GM12878 (cell line): ENCODE data around the gene DPM2. TPM values are rescaled to one million over a fixed set of nuclear protein-coding genes. Genes with fewer than 3 reads are reported as not detected.

Experiments used
- ATAC-seq: fragments of 200-7000 bp; cut with Tn5 transposase; 3 replicates; pipeline ENCODE4 v1.9.1; 2020; ENCODE audit warnings: mild to moderate bottlenecking, moderate library complexity
- BruUV-seq: library from RNA; stranded (reverse); fragments of 400-500 nt; replicated peaks from 2 replicates; lab custom pipeline; 2021; lab: Mats Ljungman, UMichigan
- CTCF ChIA-PET: fragments of 300-600 bp; sonication (Branson Sonifier 250); formaldehyde crosslinking; extraction: SDS; loops from one replicate; lab custom pipeline; 2021; ENCODE audit warnings: inconsistent platforms; lab: Yijun Ruan, JAX
- POLR2A ChIA-PET: fragments of 350-600 bp; formaldehyde crosslinking; extraction: SDS; loops from one replicate; lab custom pipeline; 2021; ENCODE audit warnings: inconsistent platforms; lab: Charles Lee
- RAD21 ChIA-PET: fragments of 300-600 bp; sonication (Branson Sonifier 250); formaldehyde crosslinking; loops from one replicate; lab custom pipeline; 2023; ENCODE audit warnings: antibody characterized with exemption; ENCODE audit not compliant: unreplicated experiment; lab: Charles Lee
- SMC1A ChIA-PET: fragments of 300-600 bp; sonication (Branson Sonifier 250); formaldehyde crosslinking; loops from one replicate; lab custom pipeline; 2023; ENCODE audit not compliant: unreplicated experiment, uncharacterized antibody; lab: Charles Lee
- DNase-seq: peaks from one replicate; pipeline ENCODE4 v3.0.0-alpha.2; 2011; ENCODE audit warnings: low read depth, low spot score
- FAIRE-seq: peaks from 3 replicates; lab custom pipeline; 2011; peaks lifted over from hg19 to GRCh38; lab: Jason Lieb, UNC
- H2AFZ ChIP-seq: 2 replicates; pipeline ENCODE4 v1.6.0; 2011; ENCODE audit warnings: low read depth, low read length, control low read depth; ENCODE audit not compliant: control insufficient read depth
- H3K27ac ChIP-seq: 2 replicates; pipeline ENCODE4 v1.5.1; 2011; ENCODE audit warnings: control low read depth; ENCODE audit not compliant: control insufficient read depth, insufficient read depth
- H3K27me3 ChIP-seq, 2 experiments: replicated peaks in 1 of 2; 2 replicates each; pipeline versions ENCODE4 v1.6.0 to v1.6.1; 2011; ENCODE audit warnings: low read length in 1 of 2; ENCODE audit not compliant: control insufficient read depth in 2 of 2, insufficient read depth in 2 of 2
- H3K36me3 ChIP-seq, 2 experiments: 2 replicates each; pipeline ENCODE4 v1.5.1; 2011; ENCODE audit warnings: low read length in 1 of 2; ENCODE audit not compliant: control insufficient read depth in 2 of 2, insufficient read depth in 2 of 2
- H3K4me1 ChIP-seq: 2 replicates; pipeline ENCODE4 v1.6.1; 2011; ENCODE audit warnings: mild to moderate bottlenecking, low read length, moderate library complexity, mixed read lengths; ENCODE audit not compliant: control insufficient read depth, insufficient read depth
- H3K4me2 ChIP-seq: 2 replicates; pipeline ENCODE4 v1.6.0; 2011; ENCODE audit warnings: control low read depth; ENCODE audit not compliant: control insufficient read depth, insufficient read depth
- H3K4me3 ChIP-seq: fragments of 200-600 bp; sonication (generic); 2 replicates; pipeline ENCODE4 v1.5.1; 2016
- H3K79me2 ChIP-seq: 2 replicates; pipeline ENCODE4 v1.6.0; 2011; ENCODE audit warnings: low read length; ENCODE audit not compliant: control insufficient read depth, insufficient read depth
- H3K9ac ChIP-seq: 2 replicates; pipeline ENCODE4 v1.8.0; 2011; ENCODE audit warnings: low read length, control low read depth, mixed read lengths; ENCODE audit not compliant: control insufficient read depth, insufficient read depth
- H3K9me3 ChIP-seq: replicated peaks from 3 replicates; pipeline ENCODE4 v1.5.1; 2011; ENCODE audit warnings: mild to moderate bottlenecking, low read length; ENCODE audit not compliant: control insufficient read depth, insufficient read depth
- H4K20me1 ChIP-seq: 2 replicates; pipeline ENCODE4 v1.6.0; 2011; ENCODE audit not compliant: control insufficient read depth, insufficient read depth
- CBFB ChIP-seq: IDR thresholded peaks from 2 replicates; pipeline ENCODE4 v1.6.1; 2016; ENCODE audit warnings: antibody characterized with exemption, low read depth
- CTCF ChIP-seq, 3 experiments: IDR thresholded peaks in 2 of 3; conservative IDR thresholded peaks in 1 of 3; 2 replicates each; pipeline ENCODE4 v1.5.1; 2011; ENCODE audit warnings: low read depth in 3 of 3, low read length in 3 of 3, mild to moderate bottlenecking in 3 of 3, control low read depth in 2 of 3, moderate library complexity in 2 of 3, inconsistent platforms in 1 of 3, mixed read lengths in 1 of 3; ENCODE audit not compliant: control insufficient read depth in 2 of 3, insufficient read depth in 1 of 3; ENCODE audit errors: extremely low read depth in 1 of 3
- FOXK2 ChIP-seq: fragments of 450-650 bp; IDR thresholded peaks from 2 replicates; pipeline ENCODE4 v1.6.1; 2017; ENCODE audit warnings: mild to moderate bottlenecking, moderate library complexity
- RAD21 ChIP-seq: IDR thresholded peaks from 2 replicates; pipeline ENCODE4 v1.6.1; 2011; ENCODE audit warnings: mild to moderate bottlenecking, low read depth, low read length, moderate library complexity; ENCODE audit not compliant: insufficient read depth
- WGBS: methylation state at CpG from one replicate; pipeline ENCODE4 v1.1.6; 2016; ENCODE audit warnings: low lambda C conversion rate; ENCODE audit not compliant: insufficient replicate concordance, insufficient coverage; ENCODE audit errors: missing lambda C conversion rate; 5-methylcytosine and 5-hydroxymethylcytosine counted together
- in situ Hi-C: fragments of 300-500 bp; cut with MboI; formaldehyde crosslinking; loops from 9 replicates; pipeline ENCODE4 v1.14.3; 2018; ENCODE audit warnings: mixed read lengths
- intact Hi-C: fragments of 100-400 bp; cut with micrococcal nuclease; formaldehyde crosslinking; loops from one replicate; pipeline ENCODE4 v1.14.2; 2022; ENCODE audit not compliant: unreplicated experiment
- polyA plus RNA-seq, 11 experiments: library from polyadenylated mRNA; depleted of rRNA in 4 of 11; unstranded in 6 of 11; stranded (reverse) in 5 of 11; fragments of >200 nt; fragmentation: Nextera tagmentation in 4 of 11; fragmentation: Illumina TruSeq in 1 of 11; extraction: Ambion mirVana in 4 of 11; extraction: Trizol in 1 of 11; gene quantifications; 1 replicate in 1 of 11; 2 replicates in 10 of 11; pipeline versions ENCODE4 v1.2.1 to v1.2.3, GENCODE V29; 2011 to 2016; ENCODE audit warnings: inconsistent platforms in 2 of 11, missing spikeins in 2 of 11, low read depth in 1 of 11
- total RNA-seq, 4 experiments: library from RNA; depleted of rRNA in 3 of 4; stranded (reverse); fragments of >200 nt in 3 of 4; fragmentation: Illumina TruSeq in 1 of 4; extraction: Trizol in 1 of 4; gene quantifications; 2 replicates each; pipeline versions ENCODE4 v1.2.1 to v1.2.3, GENCODE V29; 2013 to 2021

DPM2 gene
- total and polyA plus RNA-seq, 10 of the 15 experiments (the other 5 are each of a cell fraction or from before 2014, with no cell fraction given), result 22.7 to 77.9 (median 44.7) TPM

GRCh38 chr9:127887792-127888191, 49.9 kb downstream of the DPM2 start:
- ChIA-PET POLR2A (no interaction called here), RAD21 (interaction anchor here (1.5 kb wide), 1 partner anchor 153 kb away, joined by 3 read pairs; the partner anchor contains the start of gene TOR2A), SMC1A (interaction anchor here (1.2 kb wide), 1 partner anchor 33 kb away, joined by 4 read pairs; no protein-coding TSS in a partner anchor), CTCF (interaction anchor here (0.8 to 1.6 kb wide), 2 partner anchors 33 to 55 kb away, joined by 3 to 4 read pairs; no protein-coding TSS in a partner anchor)
- Histone ChIP-seq H3K9ac (no peak overlapping the region), H4K20me1 (no peaks in the 10 kb centered on the region), H3K4me1 (no peaks in the 10 kb centered on the region; the same call in 1 of the 2 replicates), H3K27ac (no peak overlapping the region), H2AFZ (no peak overlapping the region), H3K36me3 (peaks cover 4 to 10% of the 10 kb centered on the region in 2 experiments; a peak in 3 of 4 replicates), H3K27me3 (no peaks in the 10 kb centered on the region), H3K9me3 (no peaks in the 10 kb centered on the region; the same call in 2 of the 3 replicates), H3K4me2 (no peak overlapping the region), H3K4me3 (no peak overlapping the region), H3K79me2 (no peaks in the 10 kb centered on the region)
- FAIRE-seq (no peak), DNase-seq (no peak), ATAC-seq (peak; percentile 87)
- in situ Hi-C loops, result no loop called here
- intact Hi-C loops, result no loop called here
- TF ChIP-seq FOXK2 (no peak), CTCF (IDR thresholded peaks at IDR 0.05 in 2 of 3, conservative IDR thresholded peaks at IDR 0.05 in 1 of 3; ENCODE audit: control insufficient read depth in 2 of 3, extremely low read depth in 1 of 3, insufficient read depth in 1 of 3, low read depth in 3 of 3, low read length in 3 of 3) (peak; percentile 11 to 34 (median 21); a peak in 3 of 6 replicates), RAD21 (peak; percentile 31), CBFB (no peak)
- no TSS peak for BruUV-seq
- WGBS, result 48% methylated on average over 2 of the region's 2 CpGs
